Right renal pelvis (tissue), 4 donors: Measurements from ENCODE around the gene ADGRV1. TPM values are rescaled to one million over a fixed set of nuclear protein-coding genes. Genes with fewer than 3 reads are reported as not detected.
"Not testable (repeated sequence)": the region's sequence is repeated elsewhere in the genome, so short reads cannot be mapped to it uniquely, and the experiment has no call there.

Experiments
- DNase-seq, 4 donors: peaks; one replicate each; pipeline ENCODE4 v3.0.0-alpha.2; 2013; ENCODE audit warnings: low read depth in 4 of 4, low spot score in 3 of 4, missing footprints in 1 of 4
- polyA plus RNA-seq, 4 donors: library from polyadenylated mRNA; unstranded; fragments of 120-200 nt; gene quantifications; one replicate each; pipeline ENCODE4 v1.2.1, GENCODE V29; 2013; ENCODE audit not compliant: insufficient read length in 4 of 4

Gene ADGRV1
- polyA plus RNA-seq, 4 donors: 8.6 to 12.6 (median 12.0) TPM

DNA sequence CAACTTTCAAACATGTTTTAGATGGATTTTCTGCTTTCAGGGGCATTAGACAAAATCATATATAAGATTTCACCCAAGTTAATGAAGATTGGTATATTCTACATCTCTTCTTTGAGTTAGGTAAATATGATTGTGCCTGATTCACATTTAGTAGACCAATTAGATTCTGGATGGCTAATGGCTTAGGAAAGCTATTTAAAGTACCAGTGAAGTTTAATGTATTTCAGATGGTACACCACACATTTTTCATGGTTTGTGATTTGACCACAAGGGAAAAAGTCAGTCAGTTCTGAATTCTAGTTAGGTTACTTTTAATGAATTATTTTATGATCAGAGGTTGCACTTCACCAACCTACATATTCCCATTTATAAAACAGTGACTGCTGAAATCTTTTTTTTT, 409.7 kb downstream of the ADGRV1 start:
- DNase-seq: no peak

DNA sequence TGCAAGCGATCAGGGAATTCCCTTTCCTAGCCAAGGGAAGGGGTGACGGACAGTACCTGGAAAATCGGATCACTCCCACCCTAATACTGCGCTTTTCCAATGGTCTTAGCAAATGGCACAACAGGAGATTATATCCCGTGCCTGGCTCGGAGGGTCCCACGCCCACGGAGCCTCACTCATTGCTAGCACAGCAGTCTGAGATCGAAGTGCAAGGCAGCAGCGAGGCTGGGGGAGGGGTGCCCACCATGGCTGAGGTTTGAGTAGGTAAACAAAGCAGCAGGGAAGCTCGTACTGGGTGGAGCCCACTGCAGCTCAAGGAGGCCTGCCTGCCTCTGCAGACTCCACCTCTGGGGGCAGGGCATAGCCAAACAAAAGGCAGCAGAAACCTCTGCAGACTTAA, 411.3 kb downstream of the ADGRV1 start:
- DNase-seq: not testable (repeated sequence)

GRCh38 chr5:90981177-90981576, 422.6 kb downstream of the ADGRV1 start:
- DNase-seq: no peak

- no peak for DNase-seq
Observed at GRCh38 chr5:90981821-90982220, 423.2 kb downstream of the ADGRV1 start.

DNA sequence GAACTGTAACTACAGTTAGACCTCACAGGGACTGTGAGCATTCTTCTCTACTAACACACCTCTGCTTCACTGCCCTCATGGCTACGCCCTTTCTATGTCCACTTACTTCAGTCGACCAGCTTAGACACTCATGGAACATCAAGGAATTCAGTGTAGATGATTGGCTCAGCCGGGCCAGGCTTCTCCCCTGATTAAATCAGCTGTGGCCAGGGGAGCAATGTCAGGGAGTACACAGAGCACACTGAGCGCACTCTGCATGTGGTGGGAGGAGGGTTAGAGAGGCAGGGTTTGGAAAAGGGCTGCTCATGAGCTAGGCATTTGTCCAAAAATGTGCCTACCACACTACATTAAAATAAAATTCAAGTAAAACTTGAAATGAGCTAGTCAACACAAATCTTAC, 424.0 kb downstream of the ADGRV1 start:
- no peak for DNase-seq

- no peak for DNase-seq
Observed at GRCh38 chr5:90983148-90983547, 424.6 kb downstream of the ADGRV1 start.

GRCh38 chr5:90983711-90984124, 425.1 kb downstream of the ADGRV1 start:
- no peak for DNase-seq

- DNase-seq: no peak
Observed at GRCh38 chr5:90985341-90985740, 426.7 kb downstream of the ADGRV1 start.

DNA sequence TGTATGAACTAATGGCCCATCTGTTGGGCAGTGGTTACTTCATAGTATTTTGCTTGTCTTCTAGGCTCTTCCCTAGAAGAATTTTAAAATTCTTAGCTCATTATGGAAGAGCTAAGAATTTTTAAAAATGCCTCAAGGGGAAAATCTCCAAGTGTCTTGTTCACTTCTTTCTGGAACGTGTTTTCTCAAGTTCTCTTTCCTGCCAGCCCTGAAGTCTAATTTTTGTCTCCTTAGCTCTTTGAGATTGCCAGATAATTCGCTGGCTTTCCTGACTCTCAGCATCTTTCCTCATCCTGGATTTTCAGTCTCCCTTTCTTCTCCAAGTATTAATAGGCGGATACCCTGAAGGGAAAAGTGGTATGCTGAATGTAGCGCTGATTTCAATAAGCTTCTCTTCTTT, 429.1 kb downstream of the ADGRV1 start:
- no peak for DNase-seq

DNA sequence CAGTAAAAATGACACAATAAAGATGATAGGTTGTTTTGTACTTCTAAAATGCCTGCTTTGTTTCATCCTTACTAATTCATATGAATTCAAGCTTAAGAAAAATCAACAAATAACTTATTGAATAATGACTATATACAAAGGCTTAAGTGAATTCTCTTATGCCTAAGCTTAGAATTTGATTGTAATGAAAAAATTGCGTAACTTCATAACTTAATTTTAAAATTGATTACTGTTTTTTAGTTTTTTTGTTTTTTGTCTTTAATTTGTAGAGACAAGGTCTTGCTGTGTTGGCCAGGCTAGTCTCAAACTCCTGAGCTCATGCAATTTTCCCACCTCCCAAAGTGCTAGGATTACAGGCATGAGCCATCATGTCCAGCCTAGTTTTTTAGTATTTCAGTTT, 432.6 kb downstream of the ADGRV1 start:
- no peak for DNase-seq

GRCh38 chr5:90994796-90995195, 436.2 kb downstream of the ADGRV1 start:
- no peak for DNase-seq

- no peak for DNase-seq
Observed at GRCh38 chr5:90996089-90996488, 437.5 kb downstream of the ADGRV1 start.

DNA sequence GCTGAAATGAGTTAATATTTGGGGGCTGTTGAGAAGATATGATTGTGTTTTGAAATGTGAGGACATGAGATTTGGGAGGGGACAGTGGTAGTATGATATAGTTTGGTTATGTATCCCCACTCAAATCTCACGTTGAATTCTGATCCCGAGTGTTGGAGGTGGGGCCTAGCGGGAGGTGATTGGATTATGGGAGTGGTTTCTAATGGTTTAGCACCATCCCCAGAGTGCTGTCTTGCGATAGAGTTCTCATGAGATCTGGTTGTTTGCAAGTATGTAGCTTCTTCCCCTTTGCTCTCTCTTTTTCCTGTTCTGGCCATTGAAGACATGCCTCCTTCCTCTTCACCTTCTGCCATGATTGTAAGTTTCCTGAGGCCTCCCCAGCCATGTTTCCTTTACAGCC, 438.5 kb downstream of the ADGRV1 start:
- no peak for DNase-seq

DNA sequence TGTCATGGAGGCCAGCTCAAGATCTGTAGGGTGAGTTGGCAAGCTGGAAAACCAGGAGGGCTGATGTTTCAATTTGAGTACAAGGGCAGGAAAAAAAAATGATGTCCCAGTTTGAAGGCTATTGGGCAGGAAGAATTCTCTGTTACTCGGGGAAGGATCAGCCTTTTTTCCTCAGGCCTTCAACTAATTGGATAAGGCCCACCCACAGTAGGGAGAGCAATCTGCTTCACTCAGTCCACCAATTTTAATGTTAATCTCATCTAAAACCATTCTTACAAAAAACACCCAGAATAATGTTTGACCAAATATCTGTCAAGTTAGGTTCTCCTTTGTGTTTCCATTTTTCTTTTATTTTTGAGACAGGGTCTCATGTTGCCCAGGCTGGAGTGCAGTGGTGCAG, 442.1 kb downstream of the ADGRV1 start:
- DNase-seq: no peak

DNA sequence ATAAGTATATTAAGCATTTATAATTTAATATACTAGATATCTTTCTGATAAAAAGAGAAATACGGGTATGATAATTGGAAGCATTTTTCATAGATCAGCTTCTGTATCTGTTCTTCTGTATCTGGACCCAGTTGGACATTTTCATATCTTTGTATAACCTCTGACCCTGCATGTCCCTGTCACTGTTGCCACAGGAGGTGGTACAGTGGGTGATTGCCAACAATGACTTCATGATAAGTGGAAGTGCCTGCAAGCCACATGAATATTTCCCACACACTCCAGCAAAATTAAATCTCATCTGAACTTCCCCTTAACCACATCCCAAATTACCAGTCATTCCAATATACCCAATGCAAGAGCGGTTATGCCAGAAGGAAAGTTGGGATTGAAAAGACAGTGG, 448.1 kb downstream of the ADGRV1 start:
- no peak for DNase-seq

DNA sequence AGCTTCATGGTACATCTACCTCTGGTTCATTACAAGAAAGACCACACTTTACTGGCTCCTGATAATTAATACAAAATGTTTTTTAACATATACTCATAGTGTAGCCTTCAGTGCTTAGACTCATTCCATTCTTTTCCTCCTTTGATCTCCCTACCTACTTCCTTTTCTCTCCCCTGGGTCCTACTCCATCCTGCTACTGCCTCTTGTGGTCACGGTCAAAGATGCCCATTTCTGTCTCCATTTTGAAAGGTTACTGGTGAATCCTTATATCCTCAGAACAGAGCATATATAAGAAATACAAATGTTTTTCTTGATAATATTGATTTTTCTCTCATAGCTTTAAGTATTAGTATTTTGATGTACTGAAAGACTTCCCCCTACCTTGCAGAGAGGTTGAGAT, 448.7 kb downstream of the ADGRV1 start:
- no peak for DNase-seq

- no peak for DNase-seq
Observed at GRCh38 chr5:91007780-91008402, 449.3 kb downstream of the ADGRV1 start.

GRCh38 chr5:91010090-91010489, 451.5 kb downstream of the ADGRV1 start:
- DNase-seq: no peak

- DNase-seq: no peak
Observed at GRCh38 chr5:91011029-91011428, 452.4 kb downstream of the ADGRV1 start.

- not testable (repeated sequence) for DNase-seq
Observed at GRCh38 chr5:91012867-91013266, 454.3 kb downstream of the ADGRV1 start.

GRCh38 chr5:91016322-91016721, 457.7 kb downstream of the ADGRV1 start:
- no peak for DNase-seq

DNA sequence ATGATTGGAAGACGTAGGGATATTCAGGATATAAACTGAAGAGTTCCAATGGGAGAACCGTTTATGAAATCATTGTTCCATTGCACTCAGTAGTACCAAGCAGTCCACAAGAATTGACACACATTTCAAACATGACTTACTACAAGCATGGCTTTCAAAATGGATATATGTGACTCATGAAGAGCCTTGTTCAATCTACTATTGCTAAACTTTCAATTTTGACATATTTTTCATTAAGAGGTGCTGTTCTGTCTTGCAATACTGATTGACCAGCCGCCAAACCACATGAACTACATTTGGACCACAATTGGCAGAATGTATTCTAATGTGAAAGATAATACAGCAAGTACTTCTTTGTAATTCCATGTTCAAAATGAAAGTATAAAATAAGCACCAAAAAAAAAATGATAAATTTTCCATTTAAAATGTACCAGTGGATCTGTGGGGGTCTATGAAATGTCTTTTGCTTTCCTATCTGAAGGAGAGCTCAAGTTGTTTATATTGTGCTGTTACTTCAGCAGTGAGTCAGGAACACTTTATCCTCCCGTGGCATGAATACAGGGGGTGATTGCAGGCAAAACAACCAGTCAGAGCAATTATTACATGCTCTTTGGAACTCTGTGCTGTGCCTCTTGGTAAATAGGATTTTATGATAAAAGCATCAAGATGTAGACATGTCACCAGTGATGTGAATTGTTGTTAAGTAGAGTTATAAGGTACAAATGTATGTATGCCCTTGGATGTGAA, 458.5 kb downstream of the ADGRV1 start:
- DNase-seq: no peak
